Mucosa of stomach (tissue), 1 donor: Measurements from ENCODE around the gene CKS1B.

Source experiments
- H3K27me3 ChIP-seq: one replicate; pipeline ENCODE4 v1.7.0; 2013; ENCODE audit warnings: mild to moderate bottlenecking, low read length; ENCODE audit not compliant: control insufficient read depth, insufficient read depth
- H3K36me3 ChIP-seq: one replicate; pipeline ENCODE4 v1.7.0; 2013; ENCODE audit warnings: low read length; ENCODE audit not compliant: control insufficient read depth, insufficient read depth
- H3K4me1 ChIP-seq: one replicate; pipeline ENCODE4 v1.7.0; 2013; ENCODE audit warnings: mild to moderate bottlenecking, low read length; ENCODE audit not compliant: control insufficient read depth, insufficient read depth
- H3K4me3 ChIP-seq: one replicate; pipeline ENCODE4 v1.7.0; 2013; ENCODE audit warnings: low read length
- H3K9ac ChIP-seq: one replicate; pipeline ENCODE4 v1.7.0; 2013; ENCODE audit warnings: mild to moderate bottlenecking, low read length, moderate library complexity
- H3K9me3 ChIP-seq: one replicate; pipeline ENCODE4 v1.7.0; 2013; ENCODE audit warnings: mild to moderate bottlenecking, low read length, moderate library complexity; ENCODE audit not compliant: control insufficient read depth
- donor health status: Pancreatic carcinoma.

CKS1B gene

DNA sequence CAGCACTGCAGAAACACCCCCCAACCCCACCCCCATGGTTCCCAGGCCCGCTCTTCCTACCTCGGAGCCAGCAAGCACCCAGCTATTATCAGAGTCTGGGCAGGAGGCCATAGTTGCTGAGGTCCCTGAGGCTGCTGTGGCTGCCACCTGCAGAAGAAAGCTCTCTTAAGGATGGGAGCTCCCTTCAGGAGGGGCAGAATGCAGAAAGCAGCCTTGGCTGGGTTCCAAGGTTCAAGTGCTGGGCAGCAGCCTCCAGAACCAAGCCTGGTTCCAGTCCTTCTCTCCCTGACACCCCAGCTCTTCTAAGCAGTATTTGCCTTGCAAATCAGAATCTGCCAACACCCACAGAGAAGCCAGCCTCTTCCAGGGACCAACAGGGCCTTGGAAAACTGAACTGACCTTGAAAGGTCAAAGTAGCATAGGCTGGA lies 20.9 kb upstream of the CKS1B start:
- Histone ChIP-seq H3K4me3 (no peak overlapping the region), H3K4me1 (peaks cover 36% of the 10 kb centered on the region)

DNA sequence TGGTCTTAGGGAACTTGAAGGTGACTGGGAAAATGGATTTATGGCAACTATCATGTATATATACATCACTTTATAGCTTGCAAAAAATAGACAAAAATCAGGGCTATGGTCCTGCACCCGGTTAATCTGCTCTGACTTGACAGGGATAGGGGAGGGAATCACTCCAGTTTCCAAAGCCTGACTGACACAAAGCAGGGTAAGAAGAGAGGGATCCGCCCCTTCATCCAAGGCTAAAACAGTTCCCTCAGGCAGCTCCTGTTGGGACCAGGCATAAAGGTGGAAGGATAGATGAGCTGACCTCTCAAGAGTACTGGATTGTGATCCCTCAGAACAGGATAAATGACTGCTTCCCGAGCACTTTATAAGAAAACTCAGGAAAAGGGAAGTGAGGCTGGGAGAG lies 19.9 kb upstream of the CKS1B start:
- peaks cover 36% of the 10 kb centered on the region for H3K4me1 ChIP-seq
- H3K4me3 ChIP-seq: no peak overlapping the region

More for the DNA sequence above, 20.9 kb upstream of the CKS1B start:
- Histone ChIP-seq H3K9me3 (no peaks in the 10 kb centered on the region), H3K27me3 (no peaks in the 10 kb centered on the region), H3K9ac (peak overlapping the region; percentile 24), H3K36me3 (no peaks in the 10 kb centered on the region)

DNA sequence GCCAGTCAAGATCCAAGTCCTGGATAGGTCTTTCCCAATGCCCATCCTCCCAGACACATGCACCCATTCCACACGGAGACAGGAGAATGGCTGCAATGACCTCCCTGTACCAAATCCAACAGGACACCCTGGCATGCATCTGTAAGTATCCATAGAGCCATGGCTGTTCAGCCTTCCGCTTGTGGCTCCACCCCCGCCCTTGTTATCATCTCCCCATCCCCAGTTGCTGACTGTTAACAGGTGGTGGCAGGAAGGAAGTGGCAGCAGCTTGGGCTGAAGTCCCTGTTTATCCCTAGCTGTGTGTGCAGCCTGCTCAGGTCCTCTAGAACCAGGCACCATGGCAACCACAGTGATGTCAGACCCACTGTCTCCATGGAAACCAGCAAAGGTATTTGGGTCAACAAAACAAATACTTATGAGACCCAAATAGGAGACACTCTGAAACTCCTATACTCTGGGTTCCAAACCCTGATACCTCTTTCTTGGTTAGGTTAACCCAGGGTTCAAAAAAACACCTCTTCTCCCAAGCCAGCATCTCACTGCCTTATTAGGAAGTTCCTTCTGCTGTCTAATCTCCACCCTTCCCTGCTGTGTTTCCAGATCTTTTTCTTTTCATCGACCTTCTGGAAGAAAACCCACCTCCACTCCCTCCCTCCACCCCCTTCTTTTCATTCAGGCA lies 19.3 kb upstream of the CKS1B start:
- Histone ChIP-seq H3K27me3 (no peaks in the 10 kb centered on the region), H3K4me1 (peaks cover 36% of the 10 kb centered on the region), H3K4me3 (peak overlapping the region; percentile 60), H3K36me3 (no peaks in the 10 kb centered on the region), H3K9ac (peak overlapping the region; percentile 60), H3K9me3 (no peaks in the 10 kb centered on the region)

More for the DNA sequence above, 19.9 kb upstream of the CKS1B start:
- Histone ChIP-seq H3K27me3 (no peaks in the 10 kb centered on the region), H3K9me3 (no peaks in the 10 kb centered on the region), H3K9ac (no peak overlapping the region), H3K36me3 (no peaks in the 10 kb centered on the region)

DNA sequence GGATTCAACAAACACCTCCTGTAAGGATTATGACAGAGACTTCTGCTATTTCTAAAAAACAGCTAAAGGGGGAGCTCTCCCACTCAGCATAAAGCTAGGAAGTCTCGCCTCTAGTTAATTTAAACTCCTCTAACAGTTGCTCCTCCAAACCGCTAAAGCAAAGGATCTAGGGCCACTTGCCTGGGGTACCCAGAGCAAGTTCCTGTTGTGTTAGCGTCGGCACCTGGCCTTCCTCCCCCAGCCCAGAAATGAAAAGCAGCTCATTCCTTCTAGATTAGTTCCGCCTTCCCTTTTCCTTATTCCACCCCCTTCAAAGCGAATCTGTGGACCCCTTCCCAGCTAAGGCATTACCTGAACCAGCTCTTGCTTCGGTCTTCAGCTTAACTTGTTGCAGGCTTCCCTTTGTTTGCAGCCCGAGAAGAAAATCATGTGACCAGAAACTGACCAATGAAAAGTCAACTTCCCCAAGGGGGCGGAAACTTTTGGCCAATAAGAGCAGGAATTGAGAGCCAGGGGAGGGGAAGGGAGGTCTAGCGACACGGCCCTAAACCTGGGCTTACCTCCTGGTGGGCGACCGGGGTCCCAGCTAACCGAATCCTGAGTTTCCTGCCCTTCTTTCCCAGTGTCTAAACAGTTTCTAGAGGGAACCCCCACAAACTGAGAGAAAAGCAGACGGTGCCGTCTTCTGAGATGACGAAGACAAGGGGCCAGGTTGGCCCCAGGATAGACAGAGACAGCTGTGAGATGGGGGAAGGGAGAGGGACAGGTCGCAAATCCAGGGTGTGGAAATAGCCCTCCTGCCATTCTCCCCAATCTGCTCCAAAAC lies 18.6 kb upstream of the CKS1B start, which contains the start of gene PBXIP1:
Gene PBXIP1 (minus strand): TSS at position 382 of the 826 bp plus-strand sequence. CDS start 2,378 bp downstream, outside the sequence.
- Histone ChIP-seq H3K36me3 (no peaks in the 10 kb centered on the region), H3K4me3 (peak within 1 kb of the TSS; percentile 60), H3K4me1 (peaks cover 43% of the 10 kb centered on the region), H3K27me3 (no peaks in the 10 kb centered on the region), H3K9ac (peak within 1 kb of the TSS; percentile 60), H3K9me3 (no peaks in the 10 kb centered on the region)

DNA sequence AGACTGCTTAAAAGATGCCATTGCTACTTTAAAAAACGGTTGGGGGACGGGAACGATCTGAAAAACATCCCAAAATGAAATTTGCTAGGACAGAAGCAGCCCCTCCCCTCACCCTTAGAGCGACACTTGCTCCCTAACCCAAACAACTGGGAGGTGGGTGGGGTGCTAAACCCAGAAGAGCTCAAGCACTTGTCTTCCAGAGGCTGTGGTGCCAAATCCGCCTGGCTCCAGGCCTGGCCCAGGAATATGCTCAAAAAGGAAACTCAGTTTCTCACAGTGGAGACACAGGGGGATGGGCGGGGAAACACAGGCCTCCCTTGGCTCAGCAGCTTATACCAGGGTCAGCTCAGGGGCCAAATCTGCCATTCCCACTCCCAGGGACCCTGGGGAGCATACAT lies 17.9 kb upstream of the CKS1B start:
- H3K4me1 ChIP-seq: peaks cover 45% of the 10 kb centered on the region
- H3K27me3 ChIP-seq: no peaks in the 10 kb centered on the region
- peak overlapping the region; percentile 60 for H3K4me3 ChIP-seq
- peak overlapping the region; percentile 60 for H3K9ac ChIP-seq
- no peaks in the 10 kb centered on the region for H3K36me3 ChIP-seq
- H3K9me3 ChIP-seq: no peaks in the 10 kb centered on the region

DNA sequence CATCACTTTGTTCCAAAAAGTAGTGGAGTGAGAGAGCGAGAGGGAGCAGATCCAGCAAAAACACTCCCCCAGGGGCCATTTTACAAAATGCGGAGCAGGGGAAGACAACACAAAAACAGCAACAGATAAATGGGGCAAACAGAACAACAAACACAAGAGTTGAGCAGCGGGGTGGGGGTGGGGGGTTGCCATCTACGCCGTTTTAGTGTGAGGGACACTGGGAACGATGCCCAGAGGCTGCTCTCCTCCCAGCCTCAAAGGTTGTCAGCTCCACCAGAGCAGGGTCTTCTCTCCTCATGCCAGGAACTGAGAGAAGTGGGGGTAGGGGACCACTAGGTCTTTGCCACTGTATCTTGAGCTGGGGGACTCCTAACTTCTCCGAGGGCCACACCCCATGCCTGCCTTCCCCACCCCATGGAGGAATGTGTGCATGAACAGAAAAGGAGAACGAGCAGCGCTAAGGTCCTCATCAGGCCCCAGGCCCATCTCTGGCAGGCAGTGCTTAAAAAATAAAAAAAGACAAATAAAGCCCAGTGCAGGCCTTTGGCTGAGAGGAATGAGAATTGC lies 17.3 kb upstream of the CKS1B start:
- peaks cover 46% of the 10 kb centered on the region for H3K4me1 ChIP-seq
- H3K36me3 ChIP-seq: no peaks in the 10 kb centered on the region
- H3K9me3 ChIP-seq: no peaks in the 10 kb centered on the region
- H3K27me3 ChIP-seq: no peaks in the 10 kb centered on the region
- no peak overlapping the region for H3K9ac ChIP-seq
- H3K4me3 ChIP-seq: no peak overlapping the region

DNA sequence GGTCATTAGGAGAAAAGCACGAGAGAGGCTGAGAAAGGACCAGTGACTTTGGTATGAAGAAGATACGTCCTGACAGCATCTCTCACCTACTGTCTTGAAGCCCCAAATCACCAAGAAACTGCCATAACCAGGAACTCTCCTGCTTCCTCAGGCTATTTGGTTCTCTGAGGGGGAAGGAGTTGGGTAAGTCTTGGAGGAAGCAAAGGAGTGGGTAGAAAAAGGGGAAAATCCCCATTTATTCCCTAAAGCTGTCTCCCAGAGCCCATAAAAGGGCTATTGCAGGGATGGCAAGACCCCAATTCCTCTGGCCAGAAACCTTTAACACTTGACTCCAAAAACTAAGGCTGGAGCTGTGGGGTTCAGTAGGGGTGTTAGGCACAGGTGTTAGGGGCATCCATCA lies 16.4 kb upstream of the CKS1B start:
- H3K9me3 ChIP-seq: no peaks in the 10 kb centered on the region
- no peaks in the 10 kb centered on the region for H3K36me3 ChIP-seq
- no peak overlapping the region for H3K9ac ChIP-seq
- no peaks in the 10 kb centered on the region for H3K27me3 ChIP-seq
- no peak overlapping the region for H3K4me3 ChIP-seq
- H3K4me1 ChIP-seq: peaks cover 52% of the 10 kb centered on the region

DNA sequence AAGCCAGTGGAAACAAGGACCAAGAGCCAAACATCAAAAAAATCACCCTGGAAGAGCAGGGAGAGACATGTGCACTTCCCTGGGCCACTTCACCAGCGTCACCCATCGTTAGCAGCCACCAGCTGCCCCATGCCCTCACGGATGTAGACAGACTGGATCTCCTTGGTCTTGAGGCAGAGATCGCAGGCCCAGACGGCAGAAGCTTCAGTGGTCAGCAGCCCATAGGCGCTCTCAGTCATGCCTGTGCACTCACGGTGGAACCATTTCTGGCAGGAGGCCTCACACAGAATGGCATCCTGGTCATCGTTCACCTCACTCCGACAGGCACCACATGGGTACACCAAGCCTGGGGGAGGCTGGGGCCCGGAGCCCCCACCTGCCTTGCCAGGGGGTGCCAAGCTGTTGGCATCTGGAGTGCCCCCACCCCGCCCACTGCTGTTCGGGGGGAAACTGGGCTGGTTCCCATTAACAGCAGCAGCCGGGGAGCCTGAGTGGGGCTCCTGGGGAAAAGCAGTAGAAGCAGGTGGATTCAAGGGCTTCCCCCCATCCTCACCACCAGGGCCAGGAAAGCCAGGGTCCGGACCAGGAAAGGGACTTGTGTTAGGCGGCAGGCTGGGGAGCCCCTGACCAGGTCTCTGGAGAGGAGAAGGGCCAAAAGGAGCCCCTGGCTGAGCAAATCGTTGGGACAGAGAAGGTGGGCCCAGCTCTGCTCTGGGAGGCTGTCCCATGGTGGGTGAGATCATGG lies 15.6 kb upstream of the CKS1B start:
- no peaks in the 10 kb centered on the region for H3K27me3 ChIP-seq
- H3K4me1 ChIP-seq: peaks cover 48% of the 10 kb centered on the region

DNA sequence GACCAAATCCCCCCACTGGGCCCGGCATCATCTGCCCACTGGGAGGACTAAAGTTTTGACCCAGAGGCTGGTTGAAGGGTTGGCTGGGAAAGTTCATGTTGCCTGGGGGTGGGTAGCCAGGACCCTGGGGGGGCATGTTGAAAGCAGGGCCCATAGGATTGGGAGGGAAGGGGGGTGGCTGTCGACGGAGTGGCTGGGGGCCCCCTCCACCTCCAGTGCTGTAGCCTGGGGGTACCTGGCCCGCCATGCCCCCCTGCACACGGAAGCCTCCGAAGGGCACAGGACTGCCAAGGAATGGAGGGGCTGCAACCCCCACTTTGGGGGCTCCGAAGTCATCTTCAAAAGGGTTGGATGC lies 15.1 kb upstream of the CKS1B start:
- H3K4me1 ChIP-seq: peaks cover 44% of the 10 kb centered on the region

More for the DNA sequence above, 15.6 kb upstream of the CKS1B start:
- H3K9ac ChIP-seq: no peak overlapping the region
- H3K9me3 ChIP-seq: no peaks in the 10 kb centered on the region
- H3K4me3 ChIP-seq: no peak overlapping the region
- no peaks in the 10 kb centered on the region for H3K36me3 ChIP-seq

DNA sequence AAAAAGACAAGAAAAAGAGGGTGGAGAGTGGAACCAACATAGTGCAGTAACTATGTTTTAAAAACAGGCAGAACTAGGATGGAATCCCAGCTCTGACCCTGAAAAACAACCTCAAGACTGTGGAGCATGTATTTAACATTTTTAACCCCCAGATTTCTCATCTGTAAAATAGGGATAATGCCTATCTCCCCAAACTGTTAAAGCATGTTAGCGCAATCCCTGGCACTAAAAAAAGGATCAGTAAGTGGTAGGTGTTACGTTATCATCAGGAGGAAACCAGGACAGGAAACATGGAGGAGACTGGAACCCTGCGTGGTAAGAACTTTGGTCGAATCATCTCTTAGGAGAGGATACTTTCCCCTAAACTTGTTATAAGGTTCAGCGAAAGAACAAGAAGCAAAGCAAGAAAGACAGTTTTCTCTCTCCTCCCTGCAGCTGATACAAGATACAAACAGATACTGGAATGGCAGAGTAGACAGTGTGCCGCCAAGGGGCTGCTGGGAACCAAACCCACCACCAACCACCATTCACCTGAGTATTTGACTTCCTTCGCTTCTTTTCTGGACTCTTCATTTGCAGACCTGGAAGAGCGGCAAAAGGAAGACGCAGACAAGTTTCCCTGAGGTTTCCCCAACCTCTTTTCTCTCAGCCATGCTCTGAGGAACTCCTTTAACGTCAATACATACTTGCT lies 13.9 kb upstream of the CKS1B start:
- Histone ChIP-seq H3K27me3 (no peaks in the 10 kb centered on the region), H3K4me3 (peak overlapping the region; percentile 75), H3K4me1 (peaks cover 33% of the 10 kb centered on the region), H3K9ac (peak overlapping the region; percentile 93), H3K9me3 (no peaks in the 10 kb centered on the region), H3K36me3 (peaks cover 3% of the 10 kb centered on the region)

More for the DNA sequence above, 15.1 kb upstream of the CKS1B start:
- Histone ChIP-seq H3K36me3 (no peaks in the 10 kb centered on the region), H3K4me3 (no peak overlapping the region), H3K9me3 (no peaks in the 10 kb centered on the region), H3K27me3 (no peaks in the 10 kb centered on the region), H3K9ac (no peak overlapping the region)
